ENCODE results near the gene DCP1A. TPM values are rescaled to one million over a fixed set of nuclear protein-coding genes. Genes with fewer than 3 reads are reported as not detected.

DCP1A gene
- total and polyA plus RNA-seq, 2 donors (not counting 3 experiments of a cell fraction or from before 2014, with no cell fraction given): 32.3 to 38.0 TPM

DNA sequence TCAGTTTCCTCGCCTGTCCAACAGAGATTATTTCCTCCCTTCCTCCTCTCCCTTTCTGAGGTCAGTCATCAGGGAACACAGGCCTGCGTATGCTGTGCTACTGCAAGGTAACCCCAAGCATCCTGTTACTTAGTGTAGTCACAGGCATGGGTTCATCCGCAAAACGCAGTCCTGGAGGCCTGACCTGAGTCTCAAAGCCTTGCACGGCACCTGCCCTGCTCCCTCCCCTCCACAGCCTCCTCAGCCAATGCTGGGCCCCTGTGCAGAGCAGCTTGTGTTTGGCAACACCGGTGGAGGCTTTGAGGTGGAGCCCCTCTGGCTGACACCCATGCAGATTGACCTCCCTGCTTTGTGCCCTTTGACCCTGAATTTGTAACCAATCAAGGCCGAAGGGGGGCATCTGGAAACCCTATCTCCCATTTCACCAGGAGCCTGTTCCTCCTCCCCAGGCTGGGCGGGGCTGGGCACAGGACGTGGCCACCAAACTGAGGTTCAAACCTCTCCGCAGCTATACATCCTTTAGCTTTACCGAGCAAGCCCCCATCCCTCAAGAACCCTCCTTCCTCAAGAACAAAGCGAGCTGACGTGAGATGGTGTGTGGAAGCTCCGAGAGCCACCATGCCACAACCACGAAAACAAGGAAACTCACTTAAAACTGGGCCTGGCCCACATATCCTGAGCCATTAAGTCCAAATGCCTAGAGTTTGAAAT, 113.1 kb downstream of the DCP1A start:
- DNase-seq (ENCODE audit: low read depth, low spot score): no peak
- no peak overlapping the region for H3K27ac ChIP-seq (ENCODE audit: insufficient read depth, low read depth, low read length)
- H3K27me3 ChIP-seq (ENCODE audit: control insufficient read depth in 2 of 2, insufficient read depth in 2 of 2, low read length in 2 of 2): no peaks in the 10 kb centered on the region
- no peak for TF ChIP-seq JUN (IDR thresholded peaks at IDR 0.05; ENCODE audit: borderline replicate concordance, insufficient read depth, insufficient read length, low read depth)
- intact Hi-C loops (cut with micrococcal nuclease): no loop called here
- H3K9me3 ChIP-seq (replicated peaks; ENCODE audit: control insufficient read depth, insufficient read depth, low read length): no peaks in the 10 kb centered on the region
- H3K4me1 ChIP-seq (ENCODE audit: control insufficient read depth, extremely low read depth, insufficient read depth, low read length): peaks cover 39% of the 10 kb centered on the region
- H3K9ac ChIP-seq (replicated peaks; ENCODE audit: extremely low read depth, insufficient read depth, low read length): no peak overlapping the region
- H3K4me2 ChIP-seq (ENCODE audit: insufficient read depth, low read length): no peak overlapping the region
- no peaks in the 10 kb centered on the region for H4K20me1 ChIP-seq (replicated peaks; ENCODE audit: control insufficient read depth, extremely low read depth, insufficient read depth, low read length)
- BruUV-seq (replicated peaks): no TSS peak
- POLR2A ChIA-PET: no interaction called here
- CTCF ChIA-PET: interaction anchor here (0.8 kb wide), 1 partner anchor 38 kb away, joined by 3 read pairs; no protein-coding TSS in a partner anchor
- peaks cover 39 to 57% of the 10 kb centered on the region in 2 experiments for H3K36me3 ChIP-seq (ENCODE audit: control insufficient read depth in 2 of 2, extremely low read depth in 1 of 2, insufficient read depth in 2 of 2, low read length in 2 of 2)
- no peak overlapping the region for H3K4me3 ChIP-seq (replicated peaks in 1 of 3; ENCODE audit: insufficient read depth in 1 of 3, low read depth in 1 of 3, low read length in 3 of 3)
- FAIRE-seq: no peak
- H2AFZ ChIP-seq (ENCODE audit: low read depth, low read length): no peak overlapping the region
- dilution Hi-C loops (cut with MboI; ENCODE audit: extremely low pct_ligation_motif_present, low sequenced_read_pairs): no loop called here
- no peaks in the 10 kb centered on the region for H3K9me1 ChIP-seq (replicated peaks; ENCODE audit: control insufficient read depth, extremely low read depth, insufficient read depth, low read length)
- H3K79me2 ChIP-seq (ENCODE audit: control insufficient read depth, insufficient read depth, low read length): peaks cover 46% of the 10 kb centered on the region

Small RNA genes within 50 kb of the gene (small RNA-seq; reads per million reads assigned to genes)
- gene RF00019 (ENCODE audit: insufficient read depth, insufficient read length, low read depth, low replicate concordance): not detected
- not detected for gene RF00212 (ENCODE audit: insufficient read depth, insufficient read length, low read depth, low replicate concordance)
- gene RF00568 (ENCODE audit: insufficient read depth, insufficient read length, low read depth, low replicate concordance): not detected

Other genes starting within 250 kb of the DCP1A start
- gene RFT1, start 217.1 kb downstream of the DCP1A start, total RNA-seq: 28.8 and 29.8 TPM in 2 replicates
- 39.9 TPM in 2 replicates for gene RFT1, start 217.1 kb downstream of the DCP1A start, polyA plus RNA-seq
- 15.5 and 17.5 TPM in 2 replicates for gene PRKCD, start 186.3 kb downstream of the DCP1A start, total RNA-seq
- 16.4 and 19.0 TPM in 2 replicates for gene PRKCD, start 186.3 kb downstream of the DCP1A start, polyA plus RNA-seq
- 510 and 586 TPM in 2 replicates for gene TKT, start 91.5 kb downstream of the DCP1A start, total RNA-seq
- 287 and 288 TPM in 2 replicates for gene TKT, start 91.5 kb downstream of the DCP1A start, polyA plus RNA-seq
- not detected in 2 replicates for gene CACNA1D, start 147.1 kb upstream of the DCP1A start, total RNA-seq
- 0.06 and 0.22 TPM in 2 replicates for gene CACNA1D, start 147.1 kb upstream of the DCP1A start, polyA plus RNA-seq

Measured in endothelial cell of umbilical vein (primary cell).